Measurements from ENCODE around the gene SLC39A13. TPM values are rescaled to one million over a fixed set of nuclear protein-coding genes. Genes with fewer than 3 reads are reported as not detected.

SLC39A13 gene
- total and polyA plus RNA-seq, 2 donors from 2014 or later: 80.6 to 93.2 TPM

DNA sequence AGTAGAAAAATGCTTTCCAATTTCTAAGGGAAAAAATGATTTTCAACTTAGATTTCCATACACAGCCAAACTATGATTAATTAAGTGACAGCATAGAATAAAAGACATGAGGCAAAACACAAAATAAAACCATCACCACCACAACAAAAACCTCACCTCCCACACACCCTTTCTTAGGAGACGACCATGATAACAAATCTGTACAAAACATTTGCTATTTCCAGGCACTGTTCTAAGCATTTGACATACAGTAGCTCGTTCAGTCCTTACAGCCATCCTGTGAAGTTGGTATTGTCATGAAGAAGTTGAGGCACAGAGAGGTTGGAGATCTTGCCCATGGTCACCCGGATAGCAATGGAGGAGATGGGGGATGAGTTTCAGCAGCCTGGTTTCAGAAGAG lies 38.7 kb upstream of the SLC39A13 start:
- FAIRE-seq: no peak
- H3K9me3 ChIP-seq (ENCODE audit: control insufficient read depth in 2 of 3, insufficient read depth in 1 of 3, low read length in 3 of 3): no peaks in the 10 kb centered on the region
- intact Hi-C loops (cut with DNase I): loop anchor here (10.0 kb wide), 1 partner anchor 85 kb away; no protein-coding TSS in a partner anchor

DNA sequence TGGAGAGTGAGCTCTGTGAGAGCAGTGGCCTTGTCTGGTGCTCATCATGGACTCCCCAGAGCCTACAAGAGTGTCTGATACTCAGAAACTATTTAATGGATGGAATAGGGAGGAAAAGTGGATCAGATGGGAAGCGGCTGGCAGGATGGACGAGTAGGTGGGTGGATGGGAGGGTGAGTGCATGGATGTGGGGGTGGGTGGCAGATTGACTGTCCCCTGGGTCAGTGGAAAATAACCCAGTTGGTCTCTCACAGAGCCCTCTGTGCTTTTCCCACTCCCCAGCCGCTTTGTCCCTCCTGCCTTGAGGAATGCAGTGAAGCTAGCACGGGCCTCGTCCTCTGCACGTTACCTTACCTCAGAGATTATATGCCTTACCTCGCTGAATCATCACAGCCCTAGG lies 36.0 kb upstream of the SLC39A13 start:
- H3K4me3 ChIP-seq (ENCODE audit: low read length in 3 of 3): no peak overlapping the region

More for the DNA sequence above, 38.7 kb upstream of the SLC39A13 start:
- no peak overlapping the region for H3K4me3 ChIP-seq (ENCODE audit: low read length in 3 of 3)
- TF ChIP-seq, protein P1, sequence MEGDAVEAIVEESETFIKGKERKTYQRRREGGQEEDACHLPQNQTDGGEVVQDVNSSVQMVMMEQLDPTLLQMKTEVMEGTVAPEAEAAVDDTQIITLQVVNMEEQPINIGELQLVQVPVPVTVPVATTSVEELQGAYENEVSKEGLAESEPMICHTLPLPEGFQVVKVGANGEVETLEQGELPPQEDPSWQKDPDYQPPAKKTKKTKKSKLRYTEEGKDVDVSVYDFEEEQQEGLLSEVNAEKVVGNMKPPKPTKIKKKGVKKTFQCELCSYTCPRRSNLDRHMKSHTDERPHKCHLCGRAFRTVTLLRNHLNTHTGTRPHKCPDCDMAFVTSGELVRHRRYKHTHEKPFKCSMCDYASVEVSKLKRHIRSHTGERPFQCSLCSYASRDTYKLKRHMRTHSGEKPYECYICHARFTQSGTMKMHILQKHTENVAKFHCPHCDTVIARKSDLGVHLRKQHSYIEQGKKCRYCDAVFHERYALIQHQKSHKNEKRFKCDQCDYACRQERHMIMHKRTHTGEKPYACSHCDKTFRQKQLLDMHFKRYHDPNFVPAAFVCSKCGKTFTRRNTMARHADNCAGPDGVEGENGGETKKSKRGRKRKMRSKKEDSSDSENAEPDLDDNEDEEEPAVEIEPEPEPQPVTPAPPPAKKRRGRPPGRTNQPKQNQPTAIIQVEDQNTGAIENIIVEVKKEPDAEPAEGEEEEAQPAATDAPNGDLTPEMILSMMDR (IDR thresholded peaks at IDR 0.05; ENCODE audit: borderline replicate concordance, extremely low read depth, insufficient read depth): no peak
- H3K36me3 ChIP-seq (ENCODE audit: control insufficient read depth in 2 of 3, insufficient read depth in 3 of 3, low read length in 3 of 3): no peaks in the 10 kb centered on the region
- no peaks in the 10 kb centered on the region for H3K27me3 ChIP-seq (ENCODE audit: control insufficient read depth, insufficient read depth, low read length)
- no peak for DNase-seq
- no peak overlapping the region for H3K9ac ChIP-seq (ENCODE audit: low read length in 3 of 3)
- no peak overlapping the region for H3K27ac ChIP-seq (ENCODE audit: low read depth in 2 of 2, low read length in 2 of 2)
- no peaks in the 10 kb centered on the region for H3K4me1 ChIP-seq (ENCODE audit: control insufficient read depth in 2 of 3, insufficient read depth in 2 of 3, low read depth in 1 of 3, low read length in 3 of 3)

DNA sequence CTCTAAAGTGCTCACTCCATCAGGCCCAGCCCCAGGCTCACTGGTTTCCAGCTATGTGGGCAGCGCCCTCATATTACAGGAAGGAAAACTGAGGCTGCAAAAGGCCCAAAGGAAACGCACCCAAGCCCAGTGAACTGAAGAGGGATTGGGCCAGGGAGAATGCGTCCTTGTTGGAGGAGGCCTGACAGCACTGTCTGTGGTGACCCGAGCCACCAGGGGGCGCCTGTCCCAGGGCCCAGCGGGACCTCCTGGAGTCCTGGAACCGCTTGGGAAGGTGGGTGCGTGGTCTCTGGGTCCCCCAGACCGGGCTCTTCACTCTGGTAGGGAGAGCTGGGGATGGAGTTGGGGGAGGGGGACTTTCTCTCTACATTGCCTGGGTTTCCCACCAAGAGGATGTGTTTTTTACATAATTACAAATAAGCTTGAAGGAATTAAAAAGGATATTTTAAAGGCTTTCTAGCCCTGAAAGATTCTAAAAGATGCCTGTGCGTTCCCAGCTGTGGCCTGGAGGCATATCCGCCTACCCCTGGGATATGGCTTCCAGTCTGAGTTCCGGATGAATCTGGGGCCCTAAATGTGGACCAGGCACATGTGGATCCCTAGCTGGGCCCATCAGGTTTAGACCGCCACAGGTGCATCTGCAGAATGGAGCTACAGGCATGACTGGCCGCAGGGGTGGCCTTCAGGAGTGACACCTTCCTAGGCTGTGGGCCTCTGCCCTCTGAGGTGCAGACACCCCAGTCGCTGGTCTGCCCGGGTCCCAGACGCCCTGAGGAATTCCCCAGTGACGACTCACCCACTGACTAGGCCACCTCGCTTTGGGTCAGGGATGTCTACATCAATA lies 34.3 kb upstream of the SLC39A13 start:
- intact Hi-C loops (cut with DNase I): loop anchor here (10.0 kb wide), 1 partner anchor 81 kb away; no protein-coding TSS in a partner anchor
- no peak for FAIRE-seq
- H3K4me3 ChIP-seq (ENCODE audit: low read length in 3 of 3): no peak overlapping the region

More for the DNA sequence above, 36.0 kb upstream of the SLC39A13 start:
- FAIRE-seq (no peak), DNase-seq (no peak)
- Histone ChIP-seq H3K36me3 (ENCODE audit: control insufficient read depth in 2 of 3, insufficient read depth in 3 of 3, low read length in 3 of 3) (no peaks in the 10 kb centered on the region), H3K27me3 (ENCODE audit: control insufficient read depth, insufficient read depth, low read length) (no peaks in the 10 kb centered on the region), H3K9me3 (ENCODE audit: control insufficient read depth in 2 of 3, insufficient read depth in 1 of 3, low read length in 3 of 3) (no peaks in the 10 kb centered on the region), H3K4me1 (ENCODE audit: control insufficient read depth in 2 of 3, insufficient read depth in 2 of 3, low read depth in 1 of 3, low read length in 3 of 3) (peaks cover 0 to 3% (median 0%) of the 10 kb centered on the region in 3 donors), H3K9ac (ENCODE audit: low read length in 3 of 3) (no peak overlapping the region), H3K27ac (ENCODE audit: low read depth in 2 of 2, low read length in 2 of 2) (no peak overlapping the region)
- TF ChIP-seq, protein P1 (IDR thresholded peaks at IDR 0.05; ENCODE audit: borderline replicate concordance, extremely low read depth, insufficient read depth): no peak
- intact Hi-C loops (cut with DNase I): loop anchor here (10.0 kb wide), 1 partner anchor 82 kb away; no protein-coding TSS in a partner anchor

More for the DNA sequence above, 34.3 kb upstream of the SLC39A13 start:
- no peak overlapping the region for H3K27ac ChIP-seq (ENCODE audit: low read depth in 2 of 2, low read length in 2 of 2)
- peaks cover 0 to 3% (median 0%) of the 10 kb centered on the region in 3 donors for H3K4me1 ChIP-seq (ENCODE audit: control insufficient read depth in 2 of 3, insufficient read depth in 2 of 3, low read depth in 1 of 3, low read length in 3 of 3)
- TF ChIP-seq, protein P1 (IDR thresholded peaks at IDR 0.05; ENCODE audit: borderline replicate concordance, extremely low read depth, insufficient read depth): peak; percentile 89
- no peaks in the 10 kb centered on the region for H3K27me3 ChIP-seq (ENCODE audit: control insufficient read depth, insufficient read depth, low read length)
- H3K9me3 ChIP-seq (ENCODE audit: control insufficient read depth in 2 of 3, insufficient read depth in 1 of 3, low read length in 3 of 3): no peaks in the 10 kb centered on the region
- H3K36me3 ChIP-seq (ENCODE audit: control insufficient read depth in 2 of 3, insufficient read depth in 3 of 3, low read length in 3 of 3): no peaks in the 10 kb centered on the region
- no peak overlapping the region for H3K9ac ChIP-seq (ENCODE audit: low read length in 3 of 3)
- peak; percentile 76 to 90 (median 84) for DNase-seq

Measured in kidney (tissue), 14 donors.